Stimulated activated CD4-positive, alpha-beta T cell treated with anti-CD3 and anti-CD28 coated beads, Interleukin-2, amount 100 ng/mL, for 24 hours (primary cell): ENCODE data around the gene ARNT2.
"Not testable (repeated sequence)": the region's sequence is repeated elsewhere in the genome, so short reads cannot be mapped to it uniquely, and the experiment has no call there.

Source experiments
- DNase-seq, 2 donors: peaks; one replicate each; pipeline ENCODE4 v3.0.0-alpha.2; 2020

ARNT2 gene

DNA sequence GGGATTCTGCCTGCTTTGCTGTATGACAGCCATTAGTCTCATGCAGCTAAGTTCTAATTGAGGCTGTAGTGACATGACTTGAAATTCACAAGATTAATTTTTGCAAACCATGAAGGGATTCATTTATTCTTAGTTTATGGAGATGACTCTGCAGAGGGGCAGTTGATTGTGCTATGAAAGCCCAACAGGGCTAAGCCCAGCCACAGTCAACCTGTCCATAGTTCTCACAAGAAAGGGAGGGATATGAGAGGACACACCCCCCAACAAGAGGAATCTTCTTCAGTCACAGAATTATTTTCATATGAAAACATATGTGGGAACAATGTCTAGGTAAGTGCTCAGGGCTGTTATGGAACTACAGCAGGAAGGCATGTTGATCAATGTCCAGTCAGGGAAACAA is 229.0 kb downstream of the ARNT2 start:
- DNase-seq: no peak

DNA sequence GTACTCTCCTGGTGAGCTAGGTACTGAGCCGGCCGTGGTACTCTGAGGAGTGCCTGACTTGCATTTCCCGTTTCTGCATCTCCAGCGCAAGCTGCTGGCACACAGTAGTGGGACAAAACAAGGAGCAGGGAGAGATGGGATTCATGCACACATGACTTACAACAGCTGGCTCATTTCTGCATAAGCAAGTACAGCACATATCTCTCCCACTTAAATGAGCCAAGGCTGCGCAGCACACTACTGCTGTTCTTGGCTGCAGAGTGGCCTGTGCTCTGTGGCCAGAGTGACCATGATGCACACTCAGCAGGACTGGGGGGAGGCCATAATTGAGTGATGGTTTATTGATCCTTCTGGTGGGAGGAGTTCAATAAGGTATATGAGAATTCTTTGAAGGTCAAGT is 231.8 kb downstream of the ARNT2 start:
- DNase-seq: no peak

DNA sequence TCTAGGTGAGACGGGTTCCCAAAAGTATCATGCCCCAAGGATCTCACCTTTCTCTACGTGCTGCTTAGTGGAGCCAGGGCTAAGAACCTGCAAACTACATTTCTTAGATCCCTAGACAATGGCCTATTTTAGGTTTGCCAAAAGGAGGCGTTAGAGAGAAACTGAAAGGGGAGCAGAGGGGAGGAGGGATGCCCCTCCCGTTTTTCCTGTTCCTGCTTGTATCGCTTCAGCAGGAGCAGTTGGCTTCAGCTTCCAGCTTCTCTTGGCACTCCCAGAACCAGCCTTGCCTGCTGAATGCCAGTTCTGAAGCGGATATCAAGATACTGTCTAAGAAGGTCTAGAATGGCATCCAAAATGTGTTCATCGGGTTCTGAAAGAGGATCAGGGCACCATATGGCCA is 232.5 kb downstream of the ARNT2 start:
- no peak for DNase-seq

- no peak for DNase-seq
Observed at GRCh38 chr15:80637747-80638146, 233.6 kb downstream of the ARNT2 start.

GRCh38 chr15:80638553-80639167 is 234.5 kb downstream of the ARNT2 start:
- no peak for DNase-seq

GRCh38 chr15:80639168-80639555 is 235.0 kb downstream of the ARNT2 start:
- no peak for DNase-seq

DNA sequence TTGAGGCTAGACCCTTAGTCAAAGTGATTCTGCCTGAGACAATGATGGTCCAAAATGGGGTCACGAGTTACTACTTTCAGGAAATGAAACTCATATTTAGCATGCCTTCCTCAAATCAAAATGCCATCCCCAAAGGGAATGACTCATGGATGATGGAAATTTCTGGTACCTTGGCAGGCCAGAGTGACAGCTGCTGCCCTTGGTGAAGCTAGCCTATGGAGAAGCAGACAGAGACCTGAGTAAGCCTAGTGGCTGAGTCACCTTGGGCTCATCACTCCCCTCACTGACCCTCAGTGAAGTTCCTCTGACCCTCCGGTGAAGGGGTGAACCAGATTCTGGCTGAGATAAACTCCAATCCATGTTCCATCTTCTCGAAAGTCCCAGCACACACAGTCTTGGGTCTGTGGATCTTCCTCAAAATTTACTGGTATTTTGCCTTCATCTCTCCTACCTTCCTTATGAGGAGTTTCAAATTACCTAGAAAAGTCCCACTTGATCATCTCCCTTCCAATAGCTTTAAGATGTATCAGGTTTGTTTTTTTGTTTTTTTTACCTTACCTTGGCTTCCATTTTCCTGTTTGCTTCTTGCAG is 236.4 kb downstream of the ARNT2 start:
- DNase-seq: no peak

DNA sequence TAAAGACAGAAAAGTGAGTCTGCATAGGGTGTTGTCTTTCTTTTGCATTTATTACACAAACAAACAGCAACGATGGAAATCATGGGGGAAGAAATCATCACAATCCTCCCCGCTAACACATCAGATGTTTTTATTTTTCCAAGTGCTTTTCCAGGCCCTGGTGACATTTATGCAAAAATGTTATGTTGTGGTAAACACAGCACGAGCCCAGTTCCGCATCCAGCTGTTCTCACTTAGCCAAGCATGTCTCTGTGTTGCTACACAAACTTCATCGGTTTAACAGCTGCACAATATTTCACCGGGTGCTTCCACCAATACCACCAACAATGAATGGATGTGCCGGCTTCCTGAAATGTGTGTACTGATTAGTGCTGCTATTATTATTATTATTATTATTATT is 237.2 kb downstream of the ARNT2 start:
- DNase-seq: no peak

GRCh38 chr15:80643431-80643951 is 239.3 kb downstream of the ARNT2 start:
- no peak for DNase-seq

GRCh38 chr15:80645494-80646065 is 241.4 kb downstream of the ARNT2 start:
- DNase-seq: no peak

GRCh38 chr15:80647424-80647823 is 243.2 kb downstream of the ARNT2 start:
- not testable (repeated sequence) for DNase-seq
